GM20000 (cell line): ENCODE data around the gene CRYBA1.

Source experiments
- DNase-seq: peaks from one replicate; pipeline ENCODE4 v3.0.0; 2012; ENCODE audit warnings: low spot score
- TF ChIP-seq, protein P1 (sequence below): IDR thresholded peaks from 2 replicates; pipeline ENCODE4 v1.5.1; 2012; ENCODE audit warnings: mild to moderate bottlenecking, control low read depth; ENCODE audit errors: extremely low read depth, missing control alignments

Gene CRYBA1

DNA sequence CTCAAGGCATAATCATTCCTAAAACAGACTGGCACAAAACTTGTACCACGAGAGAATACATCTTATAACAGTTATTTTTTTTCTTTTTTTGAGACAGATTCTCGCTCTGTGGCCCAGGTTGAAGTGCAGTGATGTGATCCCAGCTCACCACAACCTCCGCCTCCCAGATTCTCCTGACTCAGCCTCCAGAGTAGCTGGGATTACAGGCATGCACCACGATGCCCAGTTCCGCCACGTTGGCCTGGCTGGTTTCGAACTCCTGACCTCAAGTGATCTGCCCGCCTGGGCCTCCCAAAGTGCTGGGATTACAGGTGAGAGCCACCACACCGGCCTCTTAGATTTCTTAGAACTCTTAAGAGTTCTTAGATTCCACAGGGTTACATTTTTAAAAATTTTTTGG, 43.2 kb downstream of the CRYBA1 start:
- TF ChIP-seq, protein P1, sequence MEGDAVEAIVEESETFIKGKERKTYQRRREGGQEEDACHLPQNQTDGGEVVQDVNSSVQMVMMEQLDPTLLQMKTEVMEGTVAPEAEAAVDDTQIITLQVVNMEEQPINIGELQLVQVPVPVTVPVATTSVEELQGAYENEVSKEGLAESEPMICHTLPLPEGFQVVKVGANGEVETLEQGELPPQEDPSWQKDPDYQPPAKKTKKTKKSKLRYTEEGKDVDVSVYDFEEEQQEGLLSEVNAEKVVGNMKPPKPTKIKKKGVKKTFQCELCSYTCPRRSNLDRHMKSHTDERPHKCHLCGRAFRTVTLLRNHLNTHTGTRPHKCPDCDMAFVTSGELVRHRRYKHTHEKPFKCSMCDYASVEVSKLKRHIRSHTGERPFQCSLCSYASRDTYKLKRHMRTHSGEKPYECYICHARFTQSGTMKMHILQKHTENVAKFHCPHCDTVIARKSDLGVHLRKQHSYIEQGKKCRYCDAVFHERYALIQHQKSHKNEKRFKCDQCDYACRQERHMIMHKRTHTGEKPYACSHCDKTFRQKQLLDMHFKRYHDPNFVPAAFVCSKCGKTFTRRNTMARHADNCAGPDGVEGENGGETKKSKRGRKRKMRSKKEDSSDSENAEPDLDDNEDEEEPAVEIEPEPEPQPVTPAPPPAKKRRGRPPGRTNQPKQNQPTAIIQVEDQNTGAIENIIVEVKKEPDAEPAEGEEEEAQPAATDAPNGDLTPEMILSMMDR: no peak
- DNase-seq: no peak

DNA sequence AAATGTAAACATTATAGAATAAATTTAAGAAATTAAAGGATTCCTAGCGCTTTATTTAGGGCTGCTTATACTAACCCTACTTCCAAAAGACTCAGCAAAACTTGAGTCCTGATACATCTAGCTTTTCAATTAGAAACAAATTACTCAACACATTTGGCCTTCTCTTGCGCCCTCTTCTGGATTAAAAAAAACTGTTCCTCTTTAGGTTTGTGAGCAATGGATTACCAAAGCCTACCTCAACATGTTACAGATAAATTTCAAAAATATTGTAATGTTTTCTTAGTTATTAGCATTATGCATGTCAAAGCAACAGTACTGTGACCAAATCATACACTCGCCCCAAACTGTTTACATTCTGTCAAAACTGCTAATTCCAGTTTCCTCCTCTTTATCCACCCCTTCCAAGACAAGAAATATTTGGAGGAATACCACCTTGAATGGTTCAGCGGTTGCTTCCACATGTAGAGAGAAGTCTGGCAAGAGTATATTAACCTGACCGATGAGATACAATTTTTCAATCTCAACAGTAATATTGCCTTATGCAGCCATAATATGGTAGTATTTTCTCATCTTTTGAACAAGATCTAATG, 44.6 kb downstream of the CRYBA1 start:
- DNase-seq: peak; percentile 67
- TF ChIP-seq, protein P1: peak; percentile 45

DNA sequence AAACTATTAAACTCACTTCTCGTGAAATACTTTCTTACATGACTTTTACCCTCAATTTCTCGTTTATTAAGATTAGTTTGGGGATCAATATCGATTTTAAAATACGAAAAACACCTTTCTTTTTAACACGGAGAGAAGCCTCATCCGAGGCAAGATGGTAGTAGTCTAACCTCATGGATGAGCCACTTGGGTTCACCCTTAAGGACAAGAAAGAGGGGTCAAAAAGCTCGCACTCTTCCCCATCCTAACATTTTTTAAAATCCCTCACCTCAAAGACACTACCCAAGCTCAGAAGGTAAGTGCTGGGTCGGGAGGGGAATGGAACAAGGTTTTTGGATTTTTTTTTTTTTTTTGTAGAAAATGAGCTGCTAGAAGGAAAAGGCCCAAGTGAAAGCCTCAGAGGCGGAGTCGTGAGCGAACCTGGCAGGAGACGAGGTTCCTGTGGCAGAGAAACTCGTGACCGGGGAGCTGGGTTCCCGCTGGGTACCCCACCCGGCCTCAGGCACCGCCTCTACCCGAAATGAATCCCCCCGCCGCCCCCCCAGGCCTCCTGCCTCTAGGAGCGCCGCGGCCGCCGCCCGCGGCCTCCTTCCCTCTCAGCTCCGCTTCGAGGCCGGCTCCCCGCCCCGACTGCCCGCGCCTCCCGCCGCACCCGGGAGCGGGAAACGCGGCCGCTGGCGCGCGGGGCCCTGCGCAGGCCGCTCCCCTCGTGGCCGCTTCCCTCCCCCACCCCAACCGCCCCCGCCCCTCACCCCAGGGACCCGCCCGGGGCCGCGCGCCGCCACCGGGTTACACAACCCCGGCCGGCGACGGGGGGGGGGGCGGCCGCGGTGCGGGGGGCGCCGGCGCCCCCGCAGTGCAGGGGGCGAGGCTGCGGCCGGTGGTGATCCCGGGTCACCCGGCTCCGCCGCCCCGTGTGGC, 45.7 kb downstream of the CRYBA1 start:
- TF ChIP-seq, protein P1: no peak
- peak; percentile 32 for DNase-seq

DNA sequence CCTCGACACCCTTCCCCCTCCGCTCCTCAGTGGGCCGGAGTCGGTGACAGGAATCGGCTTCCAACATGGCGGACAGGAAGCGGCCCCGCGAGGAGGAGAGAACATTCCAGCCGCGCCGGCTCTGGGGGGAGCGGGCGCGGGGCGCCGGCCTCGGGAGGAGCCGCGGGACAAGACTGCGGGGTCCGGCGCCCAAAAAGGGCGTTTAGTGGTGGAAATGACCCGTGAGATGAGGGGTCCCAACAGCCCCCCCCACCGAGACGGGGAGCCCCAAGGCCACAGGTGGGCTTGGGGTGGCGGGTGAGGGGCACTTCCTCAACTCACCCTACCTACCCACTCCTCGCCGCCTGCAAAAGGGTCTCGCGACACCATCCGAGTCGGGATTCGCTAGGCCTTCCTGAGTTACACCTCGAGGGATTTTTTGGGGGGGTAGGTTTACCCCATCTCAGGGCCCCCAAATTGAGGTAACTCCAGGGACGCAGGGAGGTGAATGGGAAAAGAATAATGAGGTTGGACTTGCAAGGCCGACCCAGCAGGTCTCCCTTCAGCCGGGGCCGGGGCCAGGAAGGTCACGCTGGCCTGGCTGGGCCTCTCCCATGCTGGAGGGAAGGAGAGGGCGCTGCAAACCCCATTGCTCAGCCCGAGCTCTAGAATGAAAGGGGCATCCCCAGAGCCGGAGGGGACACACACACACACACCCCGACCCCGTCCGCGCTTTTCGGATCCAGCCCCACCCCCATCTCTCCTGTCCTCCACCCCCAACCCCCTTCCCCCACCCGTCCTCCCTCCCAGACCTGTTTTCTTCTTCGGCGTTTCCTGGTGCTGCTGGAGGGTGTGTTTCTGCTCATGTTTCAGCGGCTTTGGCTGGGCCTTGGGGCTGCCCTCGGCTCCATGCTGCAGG, 46.6 kb downstream of the CRYBA1 start:
- TF ChIP-seq, protein P1: no peak
- DNase-seq: peak; percentile 79

DNA sequence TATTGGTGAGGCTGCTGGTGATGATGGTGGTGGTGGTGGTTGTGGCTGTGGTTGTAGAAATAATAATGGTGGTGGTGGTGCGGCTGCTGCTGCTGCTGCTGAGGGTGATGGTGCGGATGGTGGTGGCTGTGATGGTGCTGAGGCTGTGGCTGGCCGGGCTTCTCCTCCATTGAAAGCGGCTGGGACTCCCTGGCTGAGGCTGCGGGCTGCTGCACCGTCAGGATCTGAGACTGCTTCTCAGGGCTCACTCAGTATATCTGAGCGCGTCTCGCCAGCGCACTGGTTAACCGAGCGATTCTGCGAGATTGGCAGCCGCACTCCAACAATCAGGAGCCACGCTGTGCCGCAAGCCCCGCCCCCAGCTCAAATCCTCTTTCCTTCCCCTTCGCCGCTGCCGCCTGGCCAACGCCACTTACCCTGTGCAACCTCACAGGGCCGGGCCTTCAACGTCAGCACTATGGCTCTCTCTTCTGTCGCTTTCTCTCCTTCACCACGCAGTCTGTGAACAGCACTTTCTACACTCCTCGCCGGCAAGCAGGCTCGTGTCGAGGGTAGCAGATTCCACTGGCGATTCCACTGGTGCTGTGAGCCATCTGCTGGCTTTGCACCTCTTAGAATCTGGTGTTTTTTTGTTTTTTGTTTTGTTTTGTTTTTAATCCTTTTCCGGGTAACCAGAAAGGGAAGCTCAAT, 47.4 kb downstream of the CRYBA1 start, which contains the start of gene NUFIP2:
TSS of gene NUFIP2 (minus strand) at position 259 of the 690 bp plus-strand sequence. CDS start at position 170, 89 bp downstream.
- DNase-seq: peak; percentile 97
- TF ChIP-seq, protein P1: no peak

DNA sequence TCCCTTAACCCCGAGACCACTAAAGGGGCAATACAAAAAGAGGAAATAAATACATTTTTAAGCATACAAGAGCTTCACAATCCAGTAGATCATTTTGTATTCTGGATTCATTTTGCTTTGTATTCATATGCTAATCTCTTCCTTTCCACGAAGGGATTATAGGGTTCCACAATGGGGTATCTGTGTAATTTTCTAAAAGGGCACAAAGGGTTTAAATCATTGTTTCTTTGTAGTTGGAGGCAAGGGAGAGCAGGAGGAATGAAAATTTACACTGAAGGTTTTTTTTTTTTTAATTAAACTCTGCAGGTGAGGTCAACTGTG, 47.9 kb downstream of the CRYBA1 start:
- TF ChIP-seq, protein P1: no peak
- DNase-seq: no peak
